HEK293 (cell line): ENCODE measurements around the gene RNASEH1.

Source experiments
- CTCF ChIA-PET: fragments of 350-600 bp; formaldehyde crosslinking; extraction: SDS; loops from one replicate; lab custom pipeline; 2021; ENCODE audit warnings: antibody characterized with exemption; lab: Yijun Ruan, JAX
- POLR2A ChIA-PET: fragments of 300-600 bp; formaldehyde crosslinking; extraction: SDS; loops from one replicate; lab custom pipeline; 2020; ENCODE audit warnings: antibody characterized with exemption, inconsistent platforms; lab: Yijun Ruan, JAX
- H3K27ac ChIP-seq: fragments of 200-500 bp; sonication (Bioruptor generic); 2 replicates; pipeline ENCODE4 v1.5.1; 2014; ENCODE audit warnings: low read depth, low read length, control low read depth, inconsistent platforms; ENCODE audit errors: extremely low read depth
- H3K36me3 ChIP-seq, 2 experiments: fragments of 200-500 bp in 1 of 2; sonication (Bioruptor generic) in 1 of 2; 1 replicate in 1 of 2; 2 replicates in 1 of 2; pipeline ENCODE4 v1.5.1; 2014 to 2017; ENCODE audit warnings: inconsistent platforms in 2 of 2, low read length in 2 of 2; ENCODE audit not compliant: control insufficient read depth in 2 of 2, insufficient read depth in 1 of 2
- H3K4me1 ChIP-seq: fragments of 200-500 bp; sonication (Bioruptor generic); 2 replicates; pipeline ENCODE4 v1.5.1; 2014; ENCODE audit warnings: mild to moderate bottlenecking, low read length, inconsistent platforms; ENCODE audit not compliant: control insufficient read depth, insufficient read depth
- H3K4me3 ChIP-seq: 2 replicates; pipeline ENCODE4 v1.5.1; 2011; ENCODE audit warnings: low read depth, mild to moderate bottlenecking, control low read depth, low read length, moderate library complexity
- H3K9me3 ChIP-seq: fragments of 200-500 bp; sonication (Bioruptor generic); 2 replicates; pipeline ENCODE4 v1.5.1; 2014; ENCODE audit warnings: low read depth, low read length, inconsistent platforms; ENCODE audit not compliant: control insufficient read depth, insufficient read depth
- HOXA7 ChIP-seq: sonication (generic); formaldehyde crosslinking; IDR thresholded peaks from 2 replicates; pipeline ENCODE4 v1.8.1; 2022; ENCODE audit warnings: missing genetic modification reagents, borderline replicate concordance
- PATZ1 ChIP-seq: fragments of 450-650 bp; formaldehyde crosslinking; IDR thresholded peaks from 2 replicates; pipeline ENCODE4 v1.5.1; 2016; ENCODE audit warnings: missing biosample characterization, missing genetic modification characterization
- SALL2 ChIP-seq: fragments of 450-650 bp; formaldehyde crosslinking; IDR thresholded peaks from 2 replicates; pipeline ENCODE4 v1.5.0; 2017; ENCODE audit warnings: missing biosample characterization, mild to moderate bottlenecking, missing genetic modification characterization, borderline replicate concordance
- SCRT2 ChIP-seq: fragments of 450-650 bp; formaldehyde crosslinking; IDR thresholded peaks from 2 replicates; pipeline ENCODE4 v1.5.1; 2016; ENCODE audit warnings: missing biosample characterization, missing genetic modification characterization
- ZBTB21 ChIP-seq: fragments of 450-650 bp; formaldehyde crosslinking; IDR thresholded peaks from 2 replicates; pipeline ENCODE4 v1.5.1; 2017; ENCODE audit warnings: missing biosample characterization, missing genetic modification characterization
- ZBTB48 ChIP-seq: fragments of 450-650 bp; formaldehyde crosslinking; IDR thresholded peaks from 2 replicates; pipeline ENCODE4 v1.5.1; 2016; ENCODE audit warnings: missing biosample characterization, missing genetic modification characterization
- ZBTB7A ChIP-seq: fragments of 450-650 bp; formaldehyde crosslinking; IDR thresholded peaks from 2 replicates; pipeline ENCODE4 v1.5.1; 2016; ENCODE audit warnings: low read depth, missing biosample characterization, missing genetic modification characterization
- ZFHX2 ChIP-seq: fragments of 450-650 bp; formaldehyde crosslinking; conservative IDR thresholded peaks from 2 replicates; pipeline ENCODE4 v1.5.1; 2016; ENCODE audit warnings: missing biosample characterization, missing genetic modification characterization
- ZNF114 ChIP-seq: fragments of 450-650 bp; formaldehyde crosslinking; IDR thresholded peaks from 2 replicates; pipeline ENCODE4 v1.5.0; 2017; ENCODE audit warnings: missing biosample characterization, missing genetic modification characterization
- ZNF169 ChIP-seq: fragments of 450-650 bp; formaldehyde crosslinking; IDR thresholded peaks from 2 replicates; pipeline ENCODE4 v1.5.1; 2016; ENCODE audit warnings: missing biosample characterization, missing genetic modification characterization
- ZNF184 ChIP-seq: fragments of 450-650 bp; IDR thresholded peaks from 2 replicates; pipeline ENCODE4 v1.5.1; 2018; ENCODE audit warnings: missing biosample characterization, mild to moderate bottlenecking, missing genetic modification characterization
- ZNF214 ChIP-seq: fragments of 450-650 bp; formaldehyde crosslinking; IDR thresholded peaks from 2 replicates; pipeline ENCODE4 v1.5.1; 2017; ENCODE audit warnings: missing biosample characterization, mild to moderate bottlenecking, missing genetic modification characterization, borderline replicate concordance
- ZNF354C ChIP-seq: fragments of 450-650 bp; formaldehyde crosslinking; IDR thresholded peaks from 2 replicates; pipeline ENCODE4 v1.5.1; 2016; ENCODE audit warnings: missing biosample characterization, missing genetic modification characterization, low read depth, borderline replicate concordance
- ZNF394 ChIP-seq: fragments of 450-650 bp; formaldehyde crosslinking; IDR thresholded peaks from 2 replicates; pipeline ENCODE4 v1.5.1; 2016; ENCODE audit warnings: missing biosample characterization, missing genetic modification characterization, mild to moderate bottlenecking, moderate library complexity, borderline replicate concordance
- ZNF426 ChIP-seq: fragments of 450-650 bp; formaldehyde crosslinking; IDR thresholded peaks from 2 replicates; pipeline ENCODE4 v1.5.1; 2017; ENCODE audit warnings: missing biosample characterization, missing genetic modification characterization, mild to moderate bottlenecking, inconsistent platforms, moderate library complexity
- ZNF449 ChIP-seq: fragments of 450-650 bp; formaldehyde crosslinking; IDR thresholded peaks from 2 replicates; pipeline ENCODE4 v1.5.1; 2017; ENCODE audit warnings: missing biosample characterization, mild to moderate bottlenecking, missing genetic modification characterization, moderate library complexity
- ZNF558 ChIP-seq: fragments of 450-650 bp; formaldehyde crosslinking; IDR thresholded peaks from 2 replicates; pipeline ENCODE4 v1.5.1; 2016; ENCODE audit warnings: missing biosample characterization, missing genetic modification characterization
- ZNF561 ChIP-seq: fragments of 450-650 bp; IDR thresholded peaks from 2 replicates; pipeline ENCODE4 v1.5.1; 2018; ENCODE audit warnings: missing biosample characterization, missing genetic modification characterization, borderline replicate concordance
- ZNF571 ChIP-seq: fragments of 450-650 bp; formaldehyde crosslinking; IDR thresholded peaks from 2 replicates; pipeline ENCODE4 v1.5.0; 2017; ENCODE audit warnings: missing biosample characterization, missing genetic modification characterization
- ZNF670 ChIP-seq: fragments of 450-650 bp; formaldehyde crosslinking; IDR thresholded peaks from 2 replicates; pipeline ENCODE4 v1.5.1; 2016; ENCODE audit warnings: missing biosample characterization, missing genetic modification characterization, low read depth
- ZNF704 ChIP-seq: fragments of 450-650 bp; formaldehyde crosslinking; IDR thresholded peaks from 2 replicates; pipeline ENCODE4 v1.5.1; 2016; ENCODE audit warnings: missing biosample characterization, missing genetic modification characterization
- ZNF707 ChIP-seq: fragments of 450-650 bp; formaldehyde crosslinking; IDR thresholded peaks from 2 replicates; pipeline ENCODE4 v1.5.1; 2016; ENCODE audit warnings: missing biosample characterization, missing genetic modification characterization

Gene RNASEH1

GRCh38 chr2:3595404-3595803 is 37.3 kb upstream of the RNASEH1 start:
- Histone ChIP-seq H3K4me1 (no peaks in the 10 kb centered on the region), H3K9me3 (no peaks in the 10 kb centered on the region), H3K4me3 (no peak overlapping the region), H3K27ac (no peak overlapping the region), H3K36me3 (no peaks in the 10 kb centered on the region)
- ChIA-PET POLR2A (no interaction called here), CTCF (no interaction called here)
- no peak for TF ChIP-seq ZFHX2 (tag by site-specific recombination)
- no peak for TF ChIP-seq ZNF670

- POLR2A ChIA-PET, result no interaction called here
Observed at GRCh38 chr2:3594493-3595281, 36.6 kb upstream of the RNASEH1 start, which contains the start of gene COLEC11. COLEC11 (plus strand) TSS chr2:3595112; CDS start chr2:3604341, 9,229 bp downstream.

GRCh38 chr2:3589086-3589485 is 31.0 kb upstream of the RNASEH1 start:
- Histone ChIP-seq H3K27ac (no peak overlapping the region), H3K4me3 (no peak overlapping the region), H3K9me3 (no peaks in the 10 kb centered on the region), H3K36me3 (peaks cover 0 to 11% of the 10 kb centered on the region in 2 experiments; a peak in 1 of 3 replicates), H3K4me1 (no peaks in the 10 kb centered on the region; the same call in 1 of the 2 replicates)
- TF ChIP-seq ZNF558 (tag by site-specific recombination) (no peak), ZNF169 (tag by site-specific recombination) (no peak), ZNF354C (tag by site-specific recombination) (no peak), HOXA7 (CRISPR knock-in tag) (no peak)
- ChIA-PET CTCF (interaction anchor here (0.6 kb wide), 1 partner anchor 184 kb away, joined by 3 read pairs; no protein-coding TSS in a partner anchor), POLR2A (interaction anchor here (1.0 kb wide), 1 partner anchor 31 kb away, joined by 3 read pairs; the partner anchor contains the start of gene RNASEH1)

More at GRCh38 chr2:3594493-3595281, 36.6 kb upstream of the RNASEH1 start, which contains the start of gene COLEC11:
- Histone ChIP-seq H3K27ac (no peak within 1 kb of the TSS), H3K9me3 (no peaks in the 10 kb centered on the region), H3K4me1 (no peaks in the 10 kb centered on the region), H3K36me3 (no peaks in the 10 kb centered on the region), H3K4me3 (no peak within 1 kb of the TSS)
- TF ChIP-seq ZBTB21 (tag by site-specific recombination) (no peak), ZNF449 (tag by site-specific recombination) (no peak), ZBTB7A (tag by site-specific recombination) (no peak)
- CTCF ChIA-PET, result interaction anchor here (0.6 kb wide), 1 partner anchor 176 kb away, joined by 3 read pairs; no protein-coding TSS in a partner anchor

- POLR2A ChIA-PET, result interaction anchor here (0.6 to 1.0 kb wide), 2 partner anchors 7 to 30 kb away, joined by 3 read pairs; partner anchors contain the start of gene RNASEH1
- no peaks in the 10 kb centered on the region for H3K9me3 ChIP-seq
- CTCF ChIA-PET, result no interaction called here
- peaks cover under 1 to 20% of the 10 kb centered on the region in 2 experiments; a peak in 1 of 3 replicates for H3K36me3 ChIP-seq
- H3K27ac ChIP-seq, result no peak overlapping the region
- H3K4me1 ChIP-seq, result no peaks in the 10 kb centered on the region; the same call in 1 of the 2 replicates
- no peak overlapping the region for H3K4me3 ChIP-seq
- TF ChIP-seq ZNF214, result no peak
- no peak for TF ChIP-seq ZNF561
- no peak for TF ChIP-seq ZNF426 (tag by site-specific recombination)
- no peak for TF ChIP-seq ZBTB48 (tag by site-specific recombination)
- no peak for TF ChIP-seq ZNF571
- no peak for TF ChIP-seq SALL2 (tag by site-specific recombination)
- no peak for TF ChIP-seq PATZ1 (tag by site-specific recombination)
- TF ChIP-seq ZNF114 (tag by site-specific recombination), result no peak
- no peak for TF ChIP-seq ZNF704
- no peak for TF ChIP-seq ZNF707 (tag by site-specific recombination)
- no peak for TF ChIP-seq SCRT2 (tag by site-specific recombination)
- TF ChIP-seq ZNF184 (tag by site-specific recombination), result no peak
- TF ChIP-seq ZNF394 (tag by site-specific recombination), result no peak
Observed at GRCh38 chr2:3588084-3588483, 30.0 kb upstream of the RNASEH1 start.
